ENCODE results near the gene MRPL12.
A peak's percentile ranks its signal among the peaks of the same experiment; 100 is the strongest.

Gene MRPL12

DNA sequence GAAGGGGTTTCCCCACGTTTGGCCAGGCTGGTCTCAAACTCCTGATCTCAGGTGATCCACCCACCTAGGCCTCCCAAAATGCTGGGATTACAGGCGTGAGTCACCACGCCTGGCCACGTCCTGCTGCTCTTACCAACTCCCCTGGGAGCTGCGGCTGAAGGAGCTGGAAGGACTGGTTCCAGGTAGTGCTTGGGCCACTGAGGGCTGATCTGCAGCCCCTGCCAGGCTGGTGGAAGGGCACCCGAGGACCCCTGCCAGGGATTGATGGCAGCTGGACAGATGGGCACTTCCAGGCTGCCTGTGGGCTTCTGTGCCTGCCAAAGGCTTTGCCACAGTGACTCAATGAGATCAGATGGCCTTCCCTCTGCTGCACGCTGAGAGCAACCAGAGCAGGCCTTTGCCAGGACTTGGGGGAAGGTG lies 39.1 kb upstream of the MRPL12 start:
- TF ChIP-seq, protein P1, sequence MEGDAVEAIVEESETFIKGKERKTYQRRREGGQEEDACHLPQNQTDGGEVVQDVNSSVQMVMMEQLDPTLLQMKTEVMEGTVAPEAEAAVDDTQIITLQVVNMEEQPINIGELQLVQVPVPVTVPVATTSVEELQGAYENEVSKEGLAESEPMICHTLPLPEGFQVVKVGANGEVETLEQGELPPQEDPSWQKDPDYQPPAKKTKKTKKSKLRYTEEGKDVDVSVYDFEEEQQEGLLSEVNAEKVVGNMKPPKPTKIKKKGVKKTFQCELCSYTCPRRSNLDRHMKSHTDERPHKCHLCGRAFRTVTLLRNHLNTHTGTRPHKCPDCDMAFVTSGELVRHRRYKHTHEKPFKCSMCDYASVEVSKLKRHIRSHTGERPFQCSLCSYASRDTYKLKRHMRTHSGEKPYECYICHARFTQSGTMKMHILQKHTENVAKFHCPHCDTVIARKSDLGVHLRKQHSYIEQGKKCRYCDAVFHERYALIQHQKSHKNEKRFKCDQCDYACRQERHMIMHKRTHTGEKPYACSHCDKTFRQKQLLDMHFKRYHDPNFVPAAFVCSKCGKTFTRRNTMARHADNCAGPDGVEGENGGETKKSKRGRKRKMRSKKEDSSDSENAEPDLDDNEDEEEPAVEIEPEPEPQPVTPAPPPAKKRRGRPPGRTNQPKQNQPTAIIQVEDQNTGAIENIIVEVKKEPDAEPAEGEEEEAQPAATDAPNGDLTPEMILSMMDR (conservative IDR thresholded peaks at IDR 0.05), result no peak

DNA sequence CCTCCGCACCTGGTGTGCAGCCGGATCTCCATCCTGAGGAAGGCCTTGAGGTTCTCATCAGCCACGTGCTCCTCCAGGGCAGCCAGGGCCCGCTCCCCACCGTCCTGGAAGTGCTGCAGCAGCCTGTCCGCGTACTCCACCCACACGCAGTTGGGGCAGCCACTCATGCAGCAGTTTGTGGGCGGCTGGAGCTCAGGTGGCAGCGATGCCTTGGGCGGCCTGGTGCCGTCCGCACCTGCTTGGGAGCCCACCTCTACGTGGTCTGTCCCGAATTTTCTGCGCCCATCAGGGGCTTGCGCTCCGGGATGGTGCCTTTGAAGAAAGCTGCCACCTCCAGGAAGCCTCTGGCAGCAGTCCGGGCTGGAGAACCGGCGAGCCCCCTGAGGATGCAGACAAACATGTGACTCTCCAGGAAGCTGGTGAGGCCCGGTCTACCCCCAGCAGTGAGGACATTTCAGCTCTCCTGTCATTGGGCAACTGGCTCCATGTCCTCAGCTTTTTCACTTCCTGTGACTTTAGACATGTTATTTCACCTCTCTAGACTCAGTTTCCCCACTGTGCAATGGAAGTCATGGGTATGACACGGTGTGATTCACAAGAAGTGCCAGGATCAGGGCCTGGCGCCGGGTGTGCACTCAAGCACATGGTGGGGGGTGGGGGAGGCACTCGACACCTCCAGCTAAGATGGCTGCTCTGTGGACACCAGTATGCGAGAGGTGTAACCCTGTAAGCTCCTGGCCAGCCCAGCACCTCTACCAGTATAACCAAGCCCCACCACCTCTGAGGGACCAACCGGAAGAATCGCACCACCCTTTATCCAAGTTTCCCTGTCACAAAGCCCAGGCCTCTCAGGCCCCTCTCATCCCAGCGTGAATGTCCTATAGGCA lies 37.7 kb upstream of the MRPL12 start:
- TF ChIP-seq, protein P1 (conservative IDR thresholded peaks at IDR 0.05), result no peak
- H3K27ac ChIP-seq, result peak overlapping the region; percentile 93

More for the DNA sequence above, 39.1 kb upstream of the MRPL12 start:
- no peak overlapping the region for H3K27ac ChIP-seq

GRCh38 chr17:81666092-81666341 lies 37.1 kb upstream of the MRPL12 start:
- peak overlapping the region; percentile 93 for H3K27ac ChIP-seq
- TF ChIP-seq, protein P1 (conservative IDR thresholded peaks at IDR 0.05), result no peak

DNA sequence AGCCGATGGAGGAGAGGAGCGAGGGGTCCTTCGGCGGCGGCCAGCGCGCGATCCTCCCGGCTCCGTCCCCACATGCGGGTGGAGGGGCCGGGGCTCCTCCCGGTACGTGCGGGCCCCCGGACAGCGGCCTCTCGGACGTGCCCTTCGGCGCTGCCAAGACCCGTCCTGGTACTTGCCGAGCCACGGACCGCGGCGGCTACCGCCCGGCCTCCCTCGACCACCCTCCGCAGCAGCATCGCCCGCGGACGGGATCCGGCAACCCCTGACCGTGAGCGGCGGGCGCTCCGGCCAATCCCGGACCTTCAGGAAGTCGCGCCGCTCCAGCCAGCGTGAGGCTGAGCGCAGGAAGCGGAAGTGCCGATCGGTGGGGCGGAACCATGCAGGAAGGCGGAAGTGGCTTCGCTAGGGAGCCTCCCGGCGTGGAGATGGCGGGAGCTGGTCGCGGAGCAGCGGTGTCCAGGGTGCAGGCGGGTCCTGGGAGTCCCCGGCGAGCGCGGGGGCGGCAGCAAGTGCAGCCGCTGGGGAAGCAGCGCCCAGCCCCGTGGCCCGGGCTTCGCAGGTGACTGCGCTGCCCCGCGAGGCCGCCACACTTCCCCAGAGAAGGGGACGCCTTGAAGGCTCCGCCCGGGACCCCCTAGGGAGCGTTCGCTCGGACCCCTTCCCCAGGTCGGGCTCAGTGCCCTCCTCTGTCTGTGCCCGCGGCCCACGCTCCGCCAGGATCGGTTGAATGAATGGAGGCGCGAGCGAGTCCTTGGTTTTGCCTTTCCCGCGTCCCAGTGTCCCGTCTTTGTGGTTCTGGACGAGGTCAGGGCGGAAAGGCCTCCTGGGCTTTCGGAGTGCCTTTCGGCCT lies 36.6 kb upstream of the MRPL12 start, which contains the start of the genes CCDC137 and OXLD1:
Gene CCDC137, plus strand, starts transcription at position 396 of the 850 bp plus-strand sequence. Its CDS starts 30 bp downstream, at position 426.
Gene OXLD1, minus strand, starts transcription at position 264 of the 850 bp plus-strand sequence. Its CDS starts 28 bp downstream, at position 236.
- H3K27ac ChIP-seq, result peak within 1 kb of the TSS; percentile 93
- TF ChIP-seq, protein P1 (conservative IDR thresholded peaks at IDR 0.05), result no peak

DNA sequence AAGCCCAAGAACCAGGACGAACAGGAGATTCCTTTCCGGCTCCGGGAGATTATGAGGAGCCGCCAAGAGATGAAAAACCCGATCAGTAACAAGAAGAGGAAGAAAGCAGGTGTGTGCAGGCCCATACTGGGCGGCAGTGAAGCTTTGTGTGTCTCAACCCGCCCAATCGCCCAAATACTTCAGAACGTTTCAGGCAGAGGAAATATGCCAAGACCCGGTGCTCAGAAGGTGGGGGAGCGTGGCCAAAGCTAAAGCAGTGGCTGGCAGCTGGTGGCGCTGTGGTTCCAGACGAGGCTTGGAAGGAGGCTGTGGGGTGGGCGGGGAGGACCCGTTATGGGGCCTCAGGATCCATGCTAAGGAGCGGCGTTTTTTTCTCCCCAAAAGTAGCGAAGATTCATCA lies 35.4 kb upstream of the MRPL12 start:
- peak overlapping the region; percentile 93 for H3K27ac ChIP-seq
- TF ChIP-seq, protein P1 (conservative IDR thresholded peaks at IDR 0.05), result no peak

GRCh38 chr17:81672504-81672903 lies 30.7 kb upstream of the MRPL12 start:
- H3K27ac ChIP-seq, result no peak overlapping the region

More at GRCh38 chr17:81672504-81672903, 30.7 kb upstream of the MRPL12 start:
- TF ChIP-seq, protein P1 (conservative IDR thresholded peaks at IDR 0.05), result no peak

Measured in VCaP (cell line).